GM23338 (cell line): ENCODE data around the gene VPS41. TPM values are rescaled to one million over a fixed set of nuclear protein-coding genes. Genes with fewer than 3 reads are reported as not detected.

ENCODE experiments used
- ATAC-seq: fragments of 200-7000 bp; cut with Tn5 transposase; 3 replicates; pipeline ENCODE4 v1.9.1; 2020
- DNase-seq: peaks from one replicate; pipeline ENCODE4 v3.0.0-alpha.2; 2015; ENCODE audit warnings: low spot score
- H2AFZ ChIP-seq: fragments of 200-600 bp; sonication (generic); 2 replicates; pipeline ENCODE4 v1.8.0; 2016; ENCODE audit warnings: antibody characterized with exemption, mild to moderate bottlenecking, moderate library complexity
- H3F3A ChIP-seq: fragments of 200-600 bp; sonication (generic); replicated peaks from 2 replicates; pipeline ENCODE4 v1.8.0; 2017; ENCODE audit warnings: antibody characterized with exemption, mixed run types, low read depth
- H3K27ac ChIP-seq: fragments of 200-600 bp; sonication (generic); 2 replicates; pipeline ENCODE4 v1.6.1; 2016; ENCODE audit warnings: low read depth
- H3K27me3 ChIP-seq: fragments of 200-600 bp; sonication (generic); 2 replicates; pipeline ENCODE4 v1.8.0; 2016; ENCODE audit warnings: mild to moderate bottlenecking, mixed run types, moderate library complexity; ENCODE audit not compliant: insufficient read depth
- H3K36me3 ChIP-seq: fragments of 200-600 bp; sonication (generic); 2 replicates; pipeline ENCODE4 v1.8.0; 2016; ENCODE audit warnings: mild to moderate bottlenecking; ENCODE audit not compliant: insufficient read depth
- H3K4me1 ChIP-seq: fragments of 200-600 bp; sonication (generic); 2 replicates; pipeline ENCODE4 v1.8.0; 2016; ENCODE audit warnings: mild to moderate bottlenecking, moderate library complexity; ENCODE audit not compliant: insufficient read depth
- H3K4me2 ChIP-seq: fragments of 200-600 bp; sonication (generic); 2 replicates; pipeline ENCODE4 v1.7.1; 2017; ENCODE audit warnings: mixed run types
- H3K4me3 ChIP-seq: fragments of 200-600 bp; sonication (generic); 2 replicates; pipeline ENCODE4 v1.6.1; 2016; ENCODE audit warnings: mixed run types
- H3K79me2 ChIP-seq: fragments of 200-600 bp; sonication (generic); replicated peaks from 2 replicates; pipeline ENCODE4 v1.8.0; 2017; ENCODE audit warnings: mild to moderate bottlenecking; ENCODE audit not compliant: insufficient read depth
- H3K9me2 ChIP-seq: fragments of 200-600 bp; sonication (generic); 2 replicates; pipeline ENCODE4 v1.8.0; 2017; ENCODE audit not compliant: insufficient read depth
- H4K20me1 ChIP-seq: fragments of 200-600 bp; sonication (generic); replicated peaks from 2 replicates; pipeline ENCODE4 v1.8.0; 2017; ENCODE audit warnings: mild to moderate bottlenecking; ENCODE audit not compliant: insufficient read depth
- H3K27ac Mint-ChIP-seq: 2 replicates; pipeline ENCODE4 v1.8.0; 2020; ENCODE audit warnings: inconsistent platforms, mild to moderate bottlenecking, moderate library complexity, mixed read lengths
- H3K27me3 Mint-ChIP-seq: 3 replicates; pipeline ENCODE4 v1.8.0; 2022; ENCODE audit warnings: low read depth, mild to moderate bottlenecking, moderate library complexity, mixed read lengths, inconsistent platforms; ENCODE audit not compliant: insufficient read depth, poor library complexity
- H3K36me3 Mint-ChIP-seq: 3 replicates; pipeline ENCODE4 v1.8.0; 2021; ENCODE audit warnings: low read depth, mild to moderate bottlenecking, inconsistent platforms, moderate library complexity, mixed read lengths
- H3K4me1 Mint-ChIP-seq: 3 replicates; pipeline ENCODE4 v1.8.0; 2020; ENCODE audit warnings: mild to moderate bottlenecking, inconsistent platforms, mixed read lengths
- H3K4me3 Mint-ChIP-seq: 3 replicates; pipeline ENCODE4 v1.8.0; 2021; ENCODE audit warnings: moderate library complexity, mild to moderate bottlenecking, inconsistent platforms, mixed read lengths
- H3K9me3 Mint-ChIP-seq: 3 replicates; pipeline ENCODE4 v1.8.0; 2020; ENCODE audit warnings: moderate library complexity, mild to moderate bottlenecking, inconsistent platforms, mixed read lengths
- CREB1 ChIP-seq: fragments of 250-450 bp; sonication (Bioruptor Pico); IDR thresholded peaks from 2 replicates; pipeline ENCODE4 v1.5.0; 2020; ENCODE audit warnings: low read depth, mild to moderate bottlenecking, moderate library complexity
- EZH2 ChIP-seq: fragments of 200-600 bp; sonication (generic); IDR thresholded peaks from one replicate; pipeline ENCODE4 v1.8.0; 2017; ENCODE audit warnings: antibody characterized with exemption, mild to moderate bottlenecking, low read depth; ENCODE audit not compliant: unreplicated experiment
- NANOG ChIP-seq: IDR thresholded peaks from 2 replicates; pipeline ENCODE4 v1.6.1; 2016; ENCODE audit warnings: antibody characterized with exemption, borderline replicate concordance
- STAT1 ChIP-seq: IDR thresholded peaks from one replicate; pipeline ENCODE4 v1.6.1; 2016; ENCODE audit warnings: antibody characterized with exemption; ENCODE audit not compliant: unreplicated experiment
- polyA plus RNA-seq: library from polyadenylated mRNA; unstranded; fragments of >200 nt; fragmentation: Nextera tagmentation; extraction: Ambion mirVana; gene quantifications from 2 replicates; pipeline ENCODE4 v1.2.1, GENCODE V29; 2016
- total RNA-seq: library from RNA; depleted of rRNA; stranded (reverse); fragments of >200 nt; shearing (Covaris generic); gene quantifications from 2 replicates; pipeline ENCODE4 v1.2.3, GENCODE V29; 2014
- TF ChIP-seq, protein P1 (sequence below): fragments of 250-450 bp; sonication (Bioruptor Pico); IDR thresholded peaks from 2 replicates; pipeline ENCODE4 v1.5.0; 2020; ENCODE audit warnings: mild to moderate bottlenecking, moderate library complexity
- TF ChIP-seq, protein P2 (sequence below): IDR thresholded peaks from 2 replicates; pipeline ENCODE4 v1.6.1; 2016; ENCODE audit warnings: antibody characterized with exemption

The VPS41 gene
- total and polyA plus RNA-seq, 2 experiments from 2014 or later, result 20.2 to 41.2 TPM

GRCh38 chr7:38934536-38934935 is 25.5 kb upstream of the VPS41 start (continued):
- TF ChIP-seq, protein P1, sequence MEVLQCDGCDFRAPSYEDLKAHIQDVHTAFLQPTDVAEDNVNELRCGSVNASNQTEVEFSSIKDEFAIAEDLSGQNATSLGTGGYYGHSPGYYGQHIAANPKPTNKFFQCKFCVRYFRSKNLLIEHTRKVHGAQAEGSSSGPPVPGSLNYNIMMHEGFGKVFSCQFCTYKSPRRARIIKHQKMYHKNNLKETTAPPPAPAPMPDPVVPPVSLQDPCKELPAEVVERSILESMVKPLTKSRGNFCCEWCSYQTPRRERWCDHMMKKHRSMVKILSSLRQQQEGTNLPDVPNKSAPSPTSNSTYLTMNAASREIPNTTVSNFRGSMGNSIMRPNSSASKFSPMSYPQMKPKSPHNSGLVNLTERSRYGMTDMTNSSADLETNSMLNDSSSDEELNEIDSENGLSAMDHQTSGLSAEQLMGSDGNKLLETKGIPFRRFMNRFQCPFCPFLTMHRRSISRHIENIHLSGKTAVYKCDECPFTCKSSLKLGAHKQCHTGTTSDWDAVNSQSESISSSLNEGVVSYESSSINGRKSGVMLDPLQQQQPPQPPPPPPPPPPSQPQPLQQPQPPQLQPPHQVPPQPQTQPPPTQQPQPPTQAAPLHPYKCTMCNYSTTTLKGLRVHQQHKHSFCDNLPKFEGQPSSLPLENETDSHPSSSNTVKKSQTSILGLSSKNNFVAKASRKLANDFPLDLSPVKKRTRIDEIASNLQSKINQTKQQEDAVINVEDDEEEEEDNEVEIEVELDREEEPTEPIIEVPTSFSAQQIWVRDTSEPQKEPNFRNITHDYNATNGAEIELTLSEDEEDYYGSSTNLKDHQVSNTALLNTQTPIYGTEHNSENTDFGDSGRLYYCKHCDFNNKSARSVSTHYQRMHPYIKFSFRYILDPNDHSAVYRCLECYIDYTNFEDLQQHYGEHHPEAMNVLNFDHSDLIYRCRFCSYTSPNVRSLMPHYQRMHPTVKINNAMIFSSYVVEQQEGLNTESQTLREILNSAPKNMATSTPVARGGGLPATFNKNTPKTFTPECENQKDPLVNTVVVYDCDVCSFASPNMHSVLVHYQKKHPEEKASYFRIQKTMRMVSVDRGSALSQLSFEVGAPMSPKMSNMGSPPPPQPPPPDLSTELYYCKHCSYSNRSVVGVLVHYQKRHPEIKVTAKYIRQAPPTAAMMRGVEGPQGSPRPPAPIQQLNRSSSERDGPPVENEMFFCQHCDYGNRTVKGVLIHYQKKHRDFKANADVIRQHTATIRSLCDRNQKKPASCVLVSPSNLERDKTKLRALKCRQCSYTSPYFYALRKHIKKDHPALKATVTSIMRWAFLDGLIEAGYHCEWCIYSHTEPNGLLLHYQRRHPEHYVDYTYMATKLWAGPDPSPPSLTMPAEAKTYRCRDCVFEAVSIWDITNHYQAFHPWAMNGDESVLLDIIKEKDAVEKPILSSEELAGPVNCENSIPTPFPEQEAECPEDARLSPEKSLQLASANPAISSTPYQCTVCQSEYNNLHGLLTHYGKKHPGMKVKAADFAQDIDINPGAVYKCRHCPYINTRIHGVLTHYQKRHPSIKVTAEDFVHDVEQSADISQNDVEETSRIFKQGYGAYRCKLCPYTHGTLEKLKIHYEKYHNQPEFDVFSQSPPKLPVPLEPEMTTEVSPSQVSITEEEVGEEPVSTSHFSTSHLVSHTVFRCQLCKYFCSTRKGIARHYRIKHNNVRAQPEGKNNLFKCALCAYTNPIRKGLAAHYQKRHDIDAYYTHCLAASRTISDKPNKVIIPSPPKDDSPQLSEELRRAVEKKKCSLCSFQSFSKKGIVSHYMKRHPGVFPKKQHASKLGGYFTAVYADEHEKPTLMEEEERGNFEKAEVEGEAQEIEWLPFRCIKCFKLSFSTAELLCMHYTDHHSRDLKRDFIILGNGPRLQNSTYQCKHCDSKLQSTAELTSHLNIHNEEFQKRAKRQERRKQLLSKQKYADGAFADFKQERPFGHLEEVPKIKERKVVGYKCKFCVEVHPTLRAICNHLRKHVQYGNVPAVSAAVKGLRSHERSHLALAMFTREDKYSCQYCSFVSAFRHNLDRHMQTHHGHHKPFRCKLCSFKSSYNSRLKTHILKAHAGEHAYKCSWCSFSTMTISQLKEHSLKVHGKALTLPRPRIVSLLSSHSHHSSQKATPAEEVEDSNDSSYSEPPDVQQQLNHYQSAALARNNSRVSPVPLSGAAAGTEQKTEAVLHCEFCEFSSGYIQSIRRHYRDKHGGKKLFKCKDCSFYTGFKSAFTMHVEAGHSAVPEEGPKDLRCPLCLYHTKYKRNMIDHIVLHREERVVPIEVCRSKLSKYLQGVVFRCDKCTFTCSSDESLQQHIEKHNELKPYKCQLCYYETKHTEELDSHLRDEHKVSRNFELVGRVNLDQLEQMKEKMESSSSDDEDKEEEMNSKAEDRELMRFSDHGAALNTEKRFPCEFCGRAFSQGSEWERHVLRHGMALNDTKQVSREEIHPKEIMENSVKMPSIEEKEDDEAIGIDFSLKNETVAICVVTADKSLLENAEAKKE (CRISPR knock-in tag), result no peak

- Histone ChIP-seq H3K4me2 (no peak overlapping the region), H3K4me1 (peaks cover 9% of the 10 kb centered on the region; the same call in 1 of the 2 replicates), H3K9me2 (no peaks in the 10 kb centered on the region), H3K27ac (no peak overlapping the region), H3K36me3 (no peaks in the 10 kb centered on the region), H4K20me1 (no peaks in the 10 kb centered on the region), H2AFZ (no peak overlapping the region), H3K27me3 (no peaks in the 10 kb centered on the region), H3K4me3 (no peak overlapping the region), H3K79me2 (no peaks in the 10 kb centered on the region), H3F3A (no peaks in the 10 kb centered on the region)
- Mint-ChIP-seq H3K27me3 (peaks cover 2% of the 10 kb centered on the region), H3K36me3 (no peaks in the 10 kb centered on the region), H3K9me3 (no peaks in the 10 kb centered on the region; the same call in 2 of the 3 replicates), H3K4me3 (no peak overlapping the region), H3K27ac (no peak overlapping the region), H3K4me1 (peaks cover 28% of the 10 kb centered on the region)
- no peak for DNase-seq
- no peak for ATAC-seq
- TF ChIP-seq EZH2 (no peak), STAT1 (no peak), NANOG (no peak), CREB1 (CRISPR knock-in tag) (no peak)
- TF ChIP-seq, protein P1 (CRISPR knock-in tag), result no peak
- TF ChIP-seq, protein P2, sequence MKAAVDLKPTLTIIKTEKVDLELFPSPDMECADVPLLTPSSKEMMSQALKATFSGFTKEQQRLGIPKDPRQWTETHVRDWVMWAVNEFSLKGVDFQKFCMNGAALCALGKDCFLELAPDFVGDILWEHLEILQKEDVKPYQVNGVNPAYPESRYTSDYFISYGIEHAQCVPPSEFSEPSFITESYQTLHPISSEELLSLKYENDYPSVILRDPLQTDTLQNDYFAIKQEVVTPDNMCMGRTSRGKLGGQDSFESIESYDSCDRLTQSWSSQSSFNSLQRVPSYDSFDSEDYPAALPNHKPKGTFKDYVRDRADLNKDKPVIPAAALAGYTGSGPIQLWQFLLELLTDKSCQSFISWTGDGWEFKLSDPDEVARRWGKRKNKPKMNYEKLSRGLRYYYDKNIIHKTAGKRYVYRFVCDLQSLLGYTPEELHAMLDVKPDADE, result no peak
These were observed 25.1 kb upstream of the VPS41 start for GRCh38 chr7:38934051-38934450.
